PFSK-1 (cell line): Measurements from ENCODE around the gene LAMB1.
A peak's percentile ranks its signal among the peaks of the same experiment; 100 is the strongest.

Experiments used
- FOXP2 ChIP-seq: optimal IDR thresholded peaks from 2 replicates; pipeline ENCODE3; 2011; ENCODE audit warnings: borderline replicate concordance, control low read depth, inconsistent platforms; ENCODE audit not compliant: insufficient read depth; ENCODE audit errors: extremely low read length, extremely low read depth
- POLR2AphosphoS5 ChIP-seq: IDR thresholded peaks from 2 replicates; pipeline ENCODE4 v1.6.1; 2012; ENCODE audit warnings: low read depth, mild to moderate bottlenecking, control low read depth, low read length, moderate library complexity
- REST ChIP-seq, 2 experiments: IDR thresholded peaks; 2 replicates each; pipeline versions ENCODE4 v1.6.1 to v1.8.0; 2011 to 2012; ENCODE audit warnings: low read depth in 2 of 2, low read length in 2 of 2, control low read depth in 1 of 2, inconsistent platforms in 1 of 2, mild to moderate bottlenecking in 1 of 2, moderate library complexity in 1 of 2; ENCODE audit not compliant: insufficient read depth in 1 of 2
- SIN3A ChIP-seq: IDR thresholded peaks from 2 replicates; pipeline ENCODE4 v1.6.1; 2012; ENCODE audit warnings: mild to moderate bottlenecking, low read length, moderate library complexity, borderline replicate concordance; ENCODE audit not compliant: insufficient read depth
- TAF1 ChIP-seq: IDR thresholded peaks from 2 replicates; pipeline ENCODE4 v1.6.1; 2012; ENCODE audit warnings: low read length, control low read depth, borderline replicate concordance; ENCODE audit not compliant: insufficient read depth

LAMB1 gene

DNA sequence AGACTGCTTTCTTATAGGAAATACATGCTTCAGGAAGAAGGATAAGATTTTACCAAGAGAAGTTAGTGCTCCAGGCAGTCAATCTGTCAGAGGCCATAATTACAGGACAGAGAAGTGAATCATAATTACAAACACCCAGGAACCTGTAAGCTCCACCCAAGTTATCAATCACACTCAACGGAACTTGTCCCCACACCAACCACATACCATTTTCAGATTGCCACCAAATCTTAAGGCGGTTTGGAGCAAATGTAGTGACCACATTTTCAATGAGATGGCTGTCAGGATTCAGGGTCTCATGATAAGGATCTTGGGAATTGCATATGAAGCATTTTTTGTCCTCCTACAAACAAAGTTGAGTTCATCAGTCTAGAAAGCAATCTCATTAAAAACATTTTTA lies 4.8 kb downstream of the LAMB1 start:
- TF ChIP-seq TAF1 (no peak), FOXP2 (no peak), SIN3A (no peak), REST (IDR thresholded peaks at IDR 0.05; ENCODE audit: insufficient read depth in 1 of 2, low read depth in 2 of 2, low read length in 2 of 2) (no peak), POLR2AphosphoS5 (no peak)

- no peak for TF ChIP-seq POLR2AphosphoS5
- no peak for TF ChIP-seq REST (IDR thresholded peaks at IDR 0.05; ENCODE audit: insufficient read depth in 1 of 2, low read depth in 2 of 2, low read length in 2 of 2)
- TF ChIP-seq TAF1: no peak
- TF ChIP-seq SIN3A: no peak
- no peak for TF ChIP-seq FOXP2
Measured at GRCh38 chr7:107996072-107996882, 6.7 kb downstream of the LAMB1 start.

DNA sequence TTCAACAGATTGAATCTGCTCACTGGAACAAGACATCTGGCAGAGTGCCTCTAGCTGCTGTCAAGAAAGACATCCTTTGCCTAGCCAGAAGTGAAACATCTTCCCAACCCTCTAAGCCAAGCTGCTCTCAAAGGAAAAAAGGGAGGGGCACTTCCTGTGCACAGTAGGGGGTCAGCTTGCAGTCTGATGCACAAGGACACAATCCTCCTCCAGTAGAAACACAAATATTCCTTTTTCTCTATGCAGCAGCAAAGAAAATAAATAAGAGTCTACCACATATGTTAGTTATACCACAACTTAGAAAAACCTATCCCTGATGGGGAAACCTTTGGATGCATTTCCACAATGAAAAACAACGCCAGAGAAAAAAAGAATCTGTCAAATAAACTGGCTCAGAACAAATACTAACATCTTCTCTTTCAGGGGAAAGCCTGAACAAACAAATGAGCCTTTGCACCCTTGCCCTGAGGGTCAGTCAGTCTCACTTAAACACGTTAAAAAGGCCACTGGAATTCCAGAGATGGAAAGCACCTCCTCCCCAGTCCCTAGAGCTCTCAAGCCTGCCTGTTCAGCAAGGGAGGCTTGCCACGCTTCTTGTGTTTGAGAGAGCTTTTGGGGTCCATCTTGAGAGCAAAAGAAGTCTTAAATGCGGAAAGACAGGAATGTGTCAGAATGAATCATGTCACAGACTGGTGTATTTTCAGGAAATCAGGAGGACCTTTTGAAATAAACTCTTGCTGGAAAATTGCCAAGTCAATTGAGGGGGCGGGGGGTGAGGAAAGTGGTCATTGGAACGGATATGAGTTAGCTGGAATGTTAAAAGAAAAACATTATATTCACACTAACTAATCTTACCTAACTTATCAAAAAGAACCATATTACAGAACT lies 7.5 kb downstream of the LAMB1 start:
- TF ChIP-seq POLR2AphosphoS5 (no peak), TAF1 (0 out of 2 replicates have a peak, but pooled peaks have one; percentile 33)

GRCh38 chr7:107994421-107995030 lies 8.4 kb downstream of the LAMB1 start:
- TF ChIP-seq POLR2AphosphoS5 (no peak), SIN3A (no peak)

GRCh38 chr7:107993891-107994291 lies 9.1 kb downstream of the LAMB1 start:
- TF ChIP-seq TAF1: no peak
- no peak for TF ChIP-seq POLR2AphosphoS5
- TF ChIP-seq SIN3A: no peak
- TF ChIP-seq REST (IDR thresholded peaks at IDR 0.05; ENCODE audit: insufficient read depth in 1 of 2, low read depth in 2 of 2, low read length in 2 of 2): no peak
- TF ChIP-seq FOXP2: no peak
